ENCODE data around the gene KLK10. TPM values are rescaled to one million over a fixed set of nuclear protein-coding genes. Genes with fewer than 3 reads are reported as not detected.

The KLK10 gene
- total RNA-seq, 1 experiment from 2014 or later = 33.6 TPM

GRCh38 chr19:50963381-50963780 lies 56.1 kb downstream of the KLK10 start:
- Histone ChIP-seq H3K27me3 (ENCODE audit: insufficient read depth, low read length) (no peaks in the 10 kb centered on the region), H3K36me3 (ENCODE audit: control insufficient read depth in 1 of 2, insufficient read depth in 2 of 2, low read length in 2 of 2) (no peaks in the 10 kb centered on the region), H3K4me1 (ENCODE audit: control insufficient read depth in 1 of 2, insufficient read depth in 2 of 2, low read length in 2 of 2) (peaks cover 16 to 37% of the 10 kb centered on the region in 2 experiments), H3K27ac (ENCODE audit: low read depth, low read length) (no peak overlapping the region), H3K4me3 (replicated peaks in 1 of 2; ENCODE audit: low read depth in 1 of 2, low read length in 2 of 2) (no peak overlapping the region), H3K9ac (ENCODE audit: low read length) (no peak overlapping the region), H3K9me3 (ENCODE audit: control insufficient read depth in 1 of 2, insufficient read depth in 1 of 2, low read depth in 1 of 2, low read length in 2 of 2) (no peaks in the 10 kb centered on the region), H2AFZ (ENCODE audit: low read depth, low read length, poor library complexity, severe bottlenecking) (no peak overlapping the region), H4K20me1 (ENCODE audit: insufficient read depth) (no peaks in the 10 kb centered on the region), H3K79me2 (ENCODE audit: insufficient read depth, low read length) (no peaks in the 10 kb centered on the region), H3K4me2 (ENCODE audit: low read length) (no peak overlapping the region), H3K9me2 (ENCODE audit: insufficient read depth) (no peaks in the 10 kb centered on the region)
- ATAC-seq (no peak), DNase-seq (ENCODE audit: low read depth, low spot score) (no peak)
- intact Hi-C loops (cut with micrococcal nuclease) = no loop called here
- POLR2A ChIA-PET = no interaction called here
- TF ChIP-seq ATF3 (IDR thresholded peaks at IDR 0.05) = no peak
- TF ChIP-seq EZH2 (IDR thresholded peaks at IDR 0.05) = no peak
- no peak for TF ChIP-seq CTCF (IDR thresholded peaks at IDR 0.05 in 2 of 3, conservative IDR thresholded peaks at IDR 0.05 in 1 of 3; ENCODE audit: borderline replicate concordance in 1 of 3, insufficient read depth in 1 of 3, low read depth in 2 of 3, low read length in 2 of 3)
- no peak for TF ChIP-seq YY1 (IDR thresholded peaks at IDR 0.05; ENCODE audit: extremely low read depth, insufficient replicate concordance, low read depth, low read length)
- no peak for TF ChIP-seq EGR1 (IDR thresholded peaks at IDR 0.05; ENCODE audit: low read depth)
- TF ChIP-seq POLR2A (IDR thresholded peaks at IDR 0.05; ENCODE audit: borderline replicate concordance, extremely low read depth, insufficient read depth, insufficient read length) = no peak
- no peak for TF ChIP-seq SP1 (IDR thresholded peaks at IDR 0.05; ENCODE audit: low read depth)
- no peak for TF ChIP-seq RAD21 (IDR thresholded peaks at IDR 0.05; ENCODE audit: low read depth)
- no peak for TF ChIP-seq CBX3 (IDR thresholded peaks at IDR 0.05; ENCODE audit: low read depth)
- TF ChIP-seq SRF (IDR thresholded peaks at IDR 0.05; ENCODE audit: low read depth) = no peak
- no peak for TF ChIP-seq CEBPB (IDR thresholded peaks at IDR 0.05; ENCODE audit: low read depth)
- no peak for TF ChIP-seq ZFX (IDR thresholded peaks at IDR 0.05)
- TF ChIP-seq FOSL1 (IDR thresholded peaks at IDR 0.05; ENCODE audit: low read depth) = no peak
- no peak for TF ChIP-seq ELF1 (IDR thresholded peaks at IDR 0.05; ENCODE audit: borderline replicate concordance, low read depth)
- TF ChIP-seq JUND (IDR thresholded peaks at IDR 0.05) = no peak
- no peak for TF ChIP-seq REST (IDR thresholded peaks at IDR 0.05; ENCODE audit: low read depth)
- no peak for TF ChIP-seq POLR2AphosphoS5 (IDR thresholded peaks at IDR 0.05; ENCODE audit: low read depth, low read length)
- no peak for TF ChIP-seq SIN3A (IDR thresholded peaks at IDR 0.05; ENCODE audit: low read depth)
- BruUV-seq (replicated peaks) = no TSS peak
- RAD21 ChIA-PET (ENCODE audit: low non-redundant PET in 1 of 2, low total read pairs in 2 of 2, uncharacterized antibody in 2 of 2, unreplicated experiment in 2 of 2) = no interaction called here
- CTCF ChIA-PET = no interaction called here
